Medulla oblongata (tissue), 1 donor: ENCODE data around the gene PEX3.
"Not testable (repeated sequence)": the region's sequence is repeated elsewhere in the genome, so short reads cannot be mapped to it uniquely, and the experiment has no call there.

ENCODE experiments used
- DNase-seq: peaks from one replicate; pipeline ENCODE4 v3.0.0-alpha.2; 2015; ENCODE audit errors: extremely low spot score

The PEX3 gene

GRCh38 chr6:143507358-143508145 lies 56.9 kb downstream of the PEX3 start:
- DNase-seq, result no peak

GRCh38 chr6:143510326-143510725 lies 59.7 kb downstream of the PEX3 start:
- DNase-seq, result not testable (repeated sequence)

GRCh38 chr6:143510991-143511891 lies 60.6 kb downstream of the PEX3 start, which contains the start of gene FUCA2:
Gene FUCA2 (minus strand): TSS chr6:143511720. CDS start chr6:143511634, 86 bp downstream.
- DNase-seq, result peak; percentile 91

GRCh38 chr6:143513410-143513809 lies 62.8 kb downstream of the PEX3 start:
- DNase-seq, result no peak

- peak; percentile 72 for DNase-seq
Observed at GRCh38 chr6:143515061-143515760, 64.6 kb downstream of the PEX3 start.

- DNase-seq, result no peak
Observed at GRCh38 chr6:143515766-143516355, 65.3 kb downstream of the PEX3 start.

- no peak for DNase-seq
Observed at GRCh38 chr6:143516690-143517446, 66.3 kb downstream of the PEX3 start.

GRCh38 chr6:143517447-143517773 lies 66.8 kb downstream of the PEX3 start:
- DNase-seq, result no peak

- no peak for DNase-seq
Observed at GRCh38 chr6:143522039-143522600, 71.5 kb downstream of the PEX3 start.

GRCh38 chr6:143525356-143525755 lies 74.8 kb downstream of the PEX3 start:
- DNase-seq, result no peak

GRCh38 chr6:143527677-143528076 lies 77.1 kb downstream of the PEX3 start:
- no peak for DNase-seq

- DNase-seq, result no peak
Observed at GRCh38 chr6:143528164-143528811, 77.7 kb downstream of the PEX3 start.

GRCh38 chr6:143529095-143529494 lies 78.5 kb downstream of the PEX3 start:
- DNase-seq, result no peak

GRCh38 chr6:143531720-143532499 lies 81.3 kb downstream of the PEX3 start:
- DNase-seq, result no peak

- no peak for DNase-seq
Observed at GRCh38 chr6:143535189-143535614, 84.6 kb downstream of the PEX3 start.

- no peak for DNase-seq
Observed at GRCh38 chr6:143536461-143536865, 85.9 kb downstream of the PEX3 start.

- peak; percentile 51 for DNase-seq
Observed at GRCh38 chr6:143536866-143537691, 86.5 kb downstream of the PEX3 start.

GRCh38 chr6:143538374-143538773 lies 87.8 kb downstream of the PEX3 start:
- no peak for DNase-seq
